ENCODE measurements around the gene HIVEP1. TPM values are rescaled to one million over a fixed set of nuclear protein-coding genes. Genes with fewer than 3 reads are reported as not detected.

HIVEP1 gene
- total and polyA plus RNA-seq, 2 of the 13 experiments (the other 11 are each of a cell fraction or from before 2014, with no cell fraction given), result 7.4 to 9.9 TPM

- no peak; the same call in 1 of the 2 replicates for TF ChIP-seq ZNF609 (CRISPR knock-in tag; IDR thresholded peaks at IDR 0.05; ENCODE audit: borderline replicate concordance)
- TF ChIP-seq MAF1 (CRISPR knock-in tag; IDR thresholded peaks at IDR 0.05; ENCODE audit: borderline replicate concordance), result no peak
- TF ChIP-seq SMYD3 (CRISPR knock-in tag; IDR thresholded peaks at IDR 0.05), result no peak
- TF ChIP-seq HMG20A (CRISPR knock-in tag; IDR thresholded peaks at IDR 0.05; ENCODE audit: borderline replicate concordance), result no peak
- peak; percentile 93 for TF ChIP-seq ZNF263 (CRISPR knock-in tag; IDR thresholded peaks at IDR 0.05)
- peak; percentile 51; the same call in 1 of the 2 replicates for TF ChIP-seq GATAD2A (CRISPR knock-in tag; IDR thresholded peaks at IDR 0.05)
- no peak for TF ChIP-seq GRHL1 (CRISPR knock-in tag; conservative IDR thresholded peaks at IDR 0.05)
- TF ChIP-seq GZF1 (CRISPR knock-in tag; IDR thresholded peaks at IDR 0.05), result no peak
- TF ChIP-seq ZNF839 (CRISPR knock-in tag; IDR thresholded peaks at IDR 0.05; ENCODE audit: borderline replicate concordance), result no peak
- no peak for TF ChIP-seq RBM22 (optimal IDR thresholded peaks at IDR 0.05; ENCODE audit: low read length)
- TF ChIP-seq ZNF34 (CRISPR knock-in tag; IDR thresholded peaks at IDR 0.05; ENCODE audit: borderline replicate concordance), result no peak
- TF ChIP-seq ZNF672 (CRISPR knock-in tag; IDR thresholded peaks at IDR 0.05), result no peak
- peak; percentile 66; the same call in 1 of the 2 replicates for TF ChIP-seq ZBTB7A (CRISPR knock-in tag; IDR thresholded peaks at IDR 0.05)
- no peak for TF ChIP-seq ZNF841 (CRISPR knock-in tag; IDR thresholded peaks at IDR 0.05; ENCODE audit: borderline replicate concordance)
- no peak for TF ChIP-seq FLYWCH1 (CRISPR knock-in tag; IDR thresholded peaks at IDR 0.05)
- TF ChIP-seq ZFX (CRISPR knock-in tag; IDR thresholded peaks at IDR 0.05; ENCODE audit: low read depth), result peak; percentile 56; the same call in 1 of the 2 replicates
- no peak for TF ChIP-seq TIGD3 (CRISPR knock-in tag; IDR thresholded peaks at IDR 0.05; ENCODE audit: borderline replicate concordance)
- no peak for TF ChIP-seq MED1 (CRISPR knock-in tag; IDR thresholded peaks at IDR 0.05)
- TF ChIP-seq ZBTB3 (CRISPR knock-in tag; IDR thresholded peaks at IDR 0.05; ENCODE audit: borderline replicate concordance, low read depth), result no peak
- no peak for TF ChIP-seq THYN1 (CRISPR knock-in tag; IDR thresholded peaks at IDR 0.05; ENCODE audit: borderline replicate concordance, low read depth)
- no peak for TF ChIP-seq ZNF136 (CRISPR knock-in tag; IDR thresholded peaks at IDR 0.05; ENCODE audit: low read depth)
- TF ChIP-seq ZNF232 (CRISPR knock-in tag; IDR thresholded peaks at IDR 0.05; ENCODE audit: borderline replicate concordance), result no peak
- TF ChIP-seq ZNF766 (CRISPR knock-in tag; IDR thresholded peaks at IDR 0.05; ENCODE audit: borderline replicate concordance), result no peak
These were observed 620 bp downstream of the HIVEP1 start (continued) for GRCh38 chr6:12012558-12013306.

Data from HepG2 (cell line).